GM21360 (cell line): ENCODE results near the gene G6PC1.
"Not testable (repeated sequence)": the region's sequence is repeated elsewhere in the genome, so short reads cannot be mapped to it uniquely, and the experiment has no call there.

Experiments used
- ATAC-seq: cut with Tn5 transposase; IDR thresholded peaks from one replicate; pipeline ENCODE4 v1.9.1; 2021; ENCODE audit warnings: mild to moderate bottlenecking, moderate library complexity; ENCODE audit not compliant: unreplicated experiment

Gene G6PC1

DNA sequence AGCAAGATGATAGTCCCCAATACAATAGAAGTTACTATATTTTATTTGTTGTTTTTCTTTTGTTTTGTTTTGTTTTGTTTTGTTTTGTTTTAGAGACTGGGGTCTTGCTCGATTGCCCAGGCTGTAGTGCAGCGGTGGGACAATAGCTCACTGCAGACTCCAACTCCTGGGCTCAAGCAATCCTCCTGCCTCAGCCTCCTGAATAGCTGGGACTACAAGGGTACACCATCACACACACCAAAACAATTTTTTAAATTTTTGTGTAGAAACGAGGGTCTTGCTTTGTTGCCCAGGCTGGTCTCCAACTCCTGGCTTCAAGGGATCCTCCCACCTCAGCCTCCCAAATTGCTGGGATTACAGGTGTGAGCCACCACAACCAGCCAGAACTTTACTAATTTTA lies 618 bp upstream of the G6PC1 start:
- not testable (repeated sequence) for ATAC-seq

DNA sequence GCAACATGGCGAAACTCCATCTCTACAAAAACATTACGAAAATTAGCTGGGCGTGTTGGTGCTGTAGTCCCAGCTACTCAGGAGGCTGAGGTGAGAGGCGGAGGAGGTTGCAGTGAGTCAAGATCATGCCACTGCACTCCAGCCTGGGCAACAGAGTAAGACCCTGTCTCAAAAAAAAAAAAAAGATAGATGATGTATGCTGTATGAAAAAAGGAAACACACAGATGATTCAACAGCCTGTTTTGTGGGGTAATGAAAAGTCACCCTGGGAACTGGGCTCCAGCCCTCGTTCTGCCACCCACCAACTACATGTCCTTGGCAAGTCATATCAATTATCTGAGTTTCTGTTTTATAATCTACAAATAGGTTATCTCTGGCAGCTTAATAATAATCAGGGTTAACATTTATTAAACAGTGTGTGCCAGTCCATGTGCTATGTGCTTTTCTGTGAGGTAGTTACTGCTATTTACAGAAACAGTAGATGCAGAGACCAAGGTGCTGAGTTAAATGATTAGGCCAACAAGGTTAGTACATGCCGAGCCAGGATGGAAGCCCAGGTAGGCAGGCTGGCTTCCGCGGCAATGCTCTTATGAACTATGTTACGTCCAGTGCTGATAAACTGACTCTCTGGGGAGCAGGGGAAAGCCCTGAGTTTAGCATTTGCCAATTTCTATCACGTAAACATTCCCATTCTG lies 1.1 kb downstream of the G6PC1 start:
- no peak for ATAC-seq

DNA sequence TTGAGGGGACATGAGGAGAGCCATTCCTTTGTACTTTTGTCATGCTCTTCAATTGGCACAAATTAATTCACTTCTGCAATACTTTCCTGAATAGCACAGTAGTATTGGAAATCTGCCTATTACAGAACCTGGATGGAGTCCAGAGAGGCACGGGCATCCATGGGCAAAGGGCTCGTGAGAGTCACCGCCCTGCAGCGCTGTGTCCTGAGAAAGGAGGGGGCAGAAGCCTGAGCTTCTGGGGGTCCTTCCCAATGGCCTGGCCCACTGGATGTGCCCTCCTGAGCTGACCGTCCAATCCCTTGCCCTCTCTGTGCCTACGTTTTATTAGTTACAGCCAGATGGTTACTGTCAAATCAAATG lies 3.5 kb downstream of the G6PC1 start:
- ATAC-seq: no peak

DNA sequence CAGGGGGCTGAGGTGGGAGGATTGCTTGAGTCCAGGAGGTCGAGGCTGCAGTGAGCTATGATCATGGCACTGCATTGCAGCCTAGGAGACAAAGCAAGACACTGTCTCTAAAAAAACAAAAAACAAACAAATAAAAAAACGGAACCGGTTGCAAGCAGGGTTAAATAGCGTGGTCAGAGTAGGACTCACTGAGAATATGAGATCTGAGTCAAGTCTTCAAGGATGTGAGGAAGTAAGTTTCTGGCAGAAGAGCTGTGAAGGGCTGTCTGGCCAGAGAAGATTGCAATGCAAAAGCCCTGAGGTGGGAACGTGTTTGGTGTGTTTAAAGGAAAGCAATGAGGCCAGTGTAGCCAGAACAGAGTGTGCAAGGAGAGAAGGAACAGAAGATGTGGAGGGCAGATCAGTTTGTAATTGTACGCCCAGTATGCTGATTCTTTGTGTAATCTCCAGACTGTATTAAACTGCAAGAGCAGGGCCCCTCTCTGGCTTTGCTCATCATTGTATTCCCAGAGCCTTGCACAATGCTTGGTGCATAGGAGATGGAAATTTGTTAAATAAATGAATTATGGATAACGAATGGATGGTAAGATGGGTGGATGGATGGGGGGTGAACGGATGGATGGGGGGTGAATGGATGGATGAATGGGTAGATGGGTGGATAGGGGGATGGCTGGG lies 6.3 kb downstream of the G6PC1 start:
- no peak for ATAC-seq

DNA sequence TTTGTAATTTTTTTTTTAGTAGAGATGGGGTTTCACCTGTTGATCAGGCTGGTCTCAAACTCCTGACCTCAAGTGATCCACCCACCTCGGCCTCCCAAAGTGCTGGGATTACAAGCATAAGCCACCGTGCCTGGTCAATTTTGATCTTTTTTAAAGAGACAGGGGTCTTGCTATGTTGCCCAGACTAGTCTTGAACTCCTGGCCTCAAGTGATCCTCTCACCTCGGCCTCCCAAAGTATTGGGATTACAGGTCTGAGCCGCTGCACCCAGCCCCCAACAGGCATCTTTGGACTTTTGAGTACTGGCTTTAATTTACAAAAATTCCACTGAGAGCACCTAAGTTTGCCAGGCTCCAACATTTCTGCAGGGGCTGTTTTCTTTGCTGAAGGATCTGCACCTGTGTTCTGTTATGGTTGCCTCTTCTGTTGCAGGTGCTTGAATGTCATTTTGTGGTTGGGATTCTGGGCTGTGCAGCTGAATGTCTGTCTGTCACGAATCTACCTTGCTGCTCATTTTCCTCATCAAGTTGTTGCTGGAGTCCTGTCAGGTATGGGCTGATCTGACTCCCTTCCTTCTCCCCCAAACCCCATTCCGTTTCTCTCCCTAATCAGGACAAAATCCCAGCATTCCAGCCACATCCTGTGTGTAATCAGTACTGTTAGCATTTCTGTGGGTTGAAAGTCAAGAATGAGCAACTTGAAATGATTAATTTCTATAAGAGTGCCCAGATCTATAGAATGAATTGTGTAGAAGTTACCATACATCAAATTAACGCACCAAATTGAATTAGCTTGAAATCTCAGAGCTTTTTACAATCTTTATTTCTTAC lies 8.5 kb downstream of the G6PC1 start:
- no peak for ATAC-seq

DNA sequence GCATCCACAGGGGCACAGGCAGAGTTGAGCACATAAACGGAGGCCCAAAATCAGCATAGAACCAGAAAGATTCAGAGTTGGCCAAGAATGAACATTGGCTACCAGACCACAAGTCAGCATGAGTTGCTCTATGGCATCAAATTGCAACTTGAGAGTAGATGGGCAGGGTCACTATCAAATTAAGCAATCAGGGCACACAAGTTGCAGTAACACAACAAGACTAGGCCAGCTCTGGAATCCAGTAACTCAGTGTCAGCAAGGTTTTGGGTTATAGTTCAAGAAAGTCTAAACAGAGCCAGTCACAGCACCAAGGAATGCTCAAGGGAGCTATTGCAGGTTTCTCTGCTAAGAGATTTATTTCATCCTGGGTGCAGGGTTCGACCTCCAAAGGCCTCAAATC lies 12.9 kb downstream of the G6PC1 start:
- no peak for ATAC-seq

DNA sequence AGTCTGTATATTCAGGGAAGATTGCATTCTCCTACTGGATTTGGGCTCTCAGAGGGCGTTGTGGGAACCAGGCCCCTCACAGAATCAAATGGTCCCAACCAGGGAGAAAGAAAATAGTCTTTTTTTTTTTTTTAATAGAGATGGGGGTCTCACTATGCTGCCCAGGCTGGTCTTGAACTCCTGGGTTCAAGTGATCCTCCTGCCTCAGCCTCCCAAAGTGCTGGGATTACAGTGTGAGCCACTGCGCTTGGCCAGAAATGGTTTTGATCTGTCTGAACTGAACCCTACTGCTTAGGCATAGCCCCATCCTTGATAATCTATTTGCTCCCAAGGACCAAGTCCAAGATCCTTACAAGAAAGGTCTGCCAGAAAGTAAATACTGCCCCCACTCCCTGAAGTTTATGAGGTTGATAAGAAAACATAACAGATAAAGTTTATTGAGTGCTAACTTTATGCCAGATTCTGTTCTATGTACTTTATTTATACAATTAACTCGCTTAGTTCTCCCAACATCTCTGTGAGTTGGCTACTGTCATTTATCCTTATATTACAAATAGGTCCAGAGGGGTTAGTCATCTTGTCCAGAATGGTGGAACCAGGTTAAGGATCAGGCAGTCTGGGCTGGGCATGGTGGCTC lies 13.5 kb downstream of the G6PC1 start:
- no peak for ATAC-seq

DNA sequence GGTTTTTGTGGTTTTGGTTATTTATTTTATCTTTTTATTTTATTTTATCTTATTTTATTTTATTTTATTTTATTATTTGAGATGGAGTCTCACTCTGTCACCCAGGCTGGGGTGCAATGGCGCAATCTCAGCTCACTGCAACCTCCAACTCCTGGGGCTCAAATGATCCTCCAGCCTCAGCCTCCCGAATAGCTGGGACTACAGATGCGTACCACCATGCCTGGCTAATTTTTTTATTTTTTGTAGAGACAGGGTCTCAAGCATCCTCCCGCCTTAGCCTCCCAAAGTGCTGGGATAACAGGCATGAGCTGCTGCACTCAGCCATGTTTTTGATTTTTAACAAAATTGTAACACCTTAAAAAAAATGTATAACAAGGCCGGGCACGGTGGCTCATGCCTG lies 14.7 kb downstream of the G6PC1 start:
- ATAC-seq: not testable (repeated sequence)

DNA sequence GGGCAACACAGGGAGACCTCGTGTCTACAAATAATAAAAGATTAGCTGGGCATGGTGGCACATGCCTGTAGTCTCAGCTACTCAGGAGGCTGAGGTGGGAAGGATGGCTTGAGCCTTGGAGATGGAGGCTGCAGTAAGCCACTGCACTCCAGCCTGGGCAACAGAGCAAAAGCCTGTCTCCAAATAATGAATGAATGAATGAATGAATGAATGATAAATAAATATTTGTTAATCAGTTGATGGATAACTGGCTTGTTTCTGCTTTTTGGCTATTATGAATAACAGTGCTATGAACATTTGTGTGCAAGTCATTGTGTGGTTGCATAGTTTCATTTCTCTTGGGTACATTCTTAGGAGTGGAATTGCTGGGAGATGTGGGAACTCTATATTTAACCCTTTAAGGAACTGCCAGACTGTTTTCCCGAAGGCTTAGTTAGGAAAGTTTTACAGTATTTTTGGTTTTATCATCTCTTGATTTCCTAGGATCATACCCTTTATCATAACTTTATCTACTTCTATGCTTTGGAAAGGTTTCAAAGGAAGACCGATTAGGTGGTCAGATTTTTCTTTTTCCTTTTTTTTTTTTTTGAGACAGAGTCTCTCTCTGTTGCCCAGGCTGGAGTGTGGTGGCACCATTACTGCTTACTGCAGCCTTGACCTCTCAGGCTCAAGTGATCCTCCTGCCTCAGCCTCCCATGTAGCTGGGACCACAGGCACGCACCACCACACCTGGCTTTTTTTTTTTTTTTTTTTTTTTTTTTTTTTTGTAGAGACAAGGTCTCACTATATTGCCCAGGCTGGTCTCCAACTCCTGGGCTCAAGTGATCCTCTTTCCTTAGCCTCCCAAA lies 16.0 kb downstream of the G6PC1 start:
- not testable (repeated sequence) for ATAC-seq

DNA sequence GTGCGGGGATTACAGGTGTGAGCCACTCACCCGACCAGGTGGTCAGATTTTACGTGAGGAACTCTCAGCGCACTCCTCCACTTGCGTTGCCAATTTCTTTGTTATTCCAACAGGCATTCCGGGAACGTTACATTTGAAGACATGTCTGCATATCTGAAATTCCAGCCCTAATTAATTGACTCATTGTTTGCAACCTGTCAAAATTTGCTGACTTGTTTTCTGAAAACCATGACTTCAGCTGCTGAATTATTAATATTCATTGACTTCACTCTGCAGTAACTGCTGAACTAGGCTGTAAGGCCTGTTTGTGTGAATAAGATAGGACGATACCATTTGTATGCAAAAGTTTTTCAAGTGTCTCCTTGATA lies 16.6 kb downstream of the G6PC1 start:
- no peak for ATAC-seq

DNA sequence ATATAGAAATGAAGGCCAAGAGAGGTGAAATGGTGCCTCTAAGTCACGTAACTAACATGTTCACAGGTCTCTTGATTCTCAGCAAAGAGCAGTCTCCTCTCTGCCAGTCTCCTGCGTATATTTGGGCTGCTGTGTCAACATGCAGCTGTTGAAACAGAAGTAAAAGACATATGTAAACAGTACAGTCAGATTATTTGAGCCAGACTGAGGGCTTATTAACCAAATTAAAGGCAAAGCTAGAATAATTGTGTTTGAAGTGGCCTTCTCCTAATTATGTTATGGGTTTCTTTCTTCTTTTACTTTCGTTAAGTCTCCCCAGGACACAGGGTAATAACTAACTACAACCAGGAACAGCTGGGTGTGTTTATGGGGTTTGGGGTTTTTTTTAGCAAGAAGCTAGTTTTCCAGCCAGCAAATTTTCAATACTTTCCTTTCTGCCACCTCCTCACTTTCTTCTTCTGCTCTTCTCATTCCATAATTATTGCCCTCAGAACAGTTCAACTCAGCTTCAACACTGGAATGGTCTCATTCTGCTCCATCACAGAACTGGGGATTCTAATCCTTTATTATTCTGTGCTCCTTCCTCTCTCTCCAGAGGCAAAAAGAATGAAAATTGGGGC lies 18.4 kb downstream of the G6PC1 start:
- ATAC-seq: no peak

DNA sequence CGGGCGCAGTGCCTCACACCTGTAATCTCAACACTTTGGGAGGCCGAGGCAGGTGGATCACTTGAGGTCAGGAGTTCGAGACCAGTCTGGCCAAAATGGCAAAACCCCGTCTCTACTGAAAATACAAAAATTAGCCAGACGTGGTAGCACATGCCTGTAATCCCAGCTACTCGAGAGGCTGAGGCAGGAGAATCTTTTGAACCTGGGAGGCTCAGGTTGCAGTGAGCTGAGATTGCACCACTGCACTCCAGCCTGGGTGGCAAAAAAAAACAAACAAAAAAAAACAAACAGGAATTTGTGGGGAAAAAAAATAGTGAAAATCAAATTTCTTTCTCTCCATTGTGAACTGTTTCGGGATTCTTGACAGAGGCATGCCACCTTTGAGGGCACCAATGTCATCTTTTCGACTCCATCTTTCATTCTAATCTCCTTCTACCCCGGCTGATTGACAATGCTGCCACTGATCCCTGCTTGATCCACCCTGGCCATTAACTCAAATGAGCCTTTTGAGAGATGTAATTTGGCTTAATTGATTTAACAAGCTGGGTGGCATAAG lies 19.0 kb downstream of the G6PC1 start:
- not testable (repeated sequence) for ATAC-seq

DNA sequence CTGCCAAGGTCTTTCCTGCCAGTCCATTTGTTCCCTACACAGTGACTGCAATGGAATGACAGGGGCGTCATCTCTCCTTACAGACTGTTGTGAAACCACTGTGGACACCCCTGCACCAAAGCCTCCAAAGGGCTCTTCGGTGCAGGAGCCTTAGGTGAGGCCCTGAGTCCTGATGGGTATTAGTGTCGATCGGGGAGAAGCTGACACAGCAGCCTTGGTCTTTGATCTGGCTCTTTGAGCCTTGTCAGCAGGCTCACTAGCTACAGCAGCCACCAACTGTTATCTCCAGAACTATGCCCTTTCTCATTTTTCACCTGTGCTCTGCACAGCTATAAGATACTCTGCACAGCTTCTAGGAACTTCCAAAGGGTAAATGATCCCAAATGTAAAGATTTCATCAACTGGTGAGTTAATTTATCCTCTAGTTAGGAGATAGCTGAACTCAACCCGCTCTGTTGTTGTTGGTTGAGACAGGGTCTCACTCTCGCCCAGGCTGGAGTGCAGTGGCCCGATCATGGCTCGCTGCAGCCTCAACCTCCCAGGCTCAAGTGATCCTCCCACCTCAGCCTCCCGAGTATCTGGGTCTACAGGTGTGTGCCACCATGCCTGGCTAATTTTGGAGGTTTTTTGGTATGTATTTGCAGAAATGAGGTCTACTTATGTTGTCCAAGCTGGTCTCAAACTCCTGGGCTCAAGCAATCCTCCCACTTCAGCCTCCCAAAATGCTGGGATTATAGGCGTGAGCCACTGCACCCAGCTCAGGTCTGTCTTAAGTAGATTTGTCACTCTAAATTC lies 19.7 kb downstream of the G6PC1 start:
- ATAC-seq: no peak

DNA sequence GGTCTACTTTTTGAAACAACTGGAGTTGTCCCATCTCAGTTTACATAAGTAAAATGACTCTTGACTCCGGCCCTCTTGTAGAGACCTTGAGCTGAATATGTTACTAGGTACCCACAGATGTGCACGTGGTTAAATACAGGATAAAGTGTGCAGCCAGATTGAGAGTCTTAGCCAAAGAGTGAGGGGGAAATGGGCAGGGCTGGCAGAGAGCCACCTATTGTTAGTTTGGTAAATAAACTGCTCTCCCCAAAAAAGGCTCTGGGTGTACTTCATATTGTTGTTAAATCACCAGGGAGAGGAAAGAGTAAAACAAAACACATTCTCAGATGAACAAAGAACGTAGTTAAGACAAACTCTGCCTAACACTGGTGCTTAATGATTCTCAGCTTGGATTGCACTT lies 20.3 kb downstream of the G6PC1 start:
- ATAC-seq: no peak

DNA sequence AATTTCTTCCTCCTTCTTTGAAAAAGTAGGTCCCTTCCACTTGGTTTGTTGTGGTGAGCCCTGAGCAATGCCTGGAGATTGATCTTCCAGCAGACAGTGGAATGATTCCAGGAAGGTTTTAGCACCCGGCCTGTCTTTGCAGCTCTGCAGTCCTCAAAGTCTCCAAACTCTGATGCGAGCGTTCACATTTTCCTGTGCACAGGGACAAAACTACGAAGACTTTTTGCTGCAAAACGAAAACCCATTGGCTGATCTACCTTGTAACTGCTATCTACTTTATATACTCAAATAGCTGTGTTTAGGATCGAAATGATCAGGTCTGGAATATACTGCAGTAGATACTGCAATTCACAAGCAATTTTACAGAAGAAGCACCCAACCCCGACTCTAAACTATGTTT lies 21.7 kb downstream of the G6PC1 start:
- no peak for ATAC-seq

DNA sequence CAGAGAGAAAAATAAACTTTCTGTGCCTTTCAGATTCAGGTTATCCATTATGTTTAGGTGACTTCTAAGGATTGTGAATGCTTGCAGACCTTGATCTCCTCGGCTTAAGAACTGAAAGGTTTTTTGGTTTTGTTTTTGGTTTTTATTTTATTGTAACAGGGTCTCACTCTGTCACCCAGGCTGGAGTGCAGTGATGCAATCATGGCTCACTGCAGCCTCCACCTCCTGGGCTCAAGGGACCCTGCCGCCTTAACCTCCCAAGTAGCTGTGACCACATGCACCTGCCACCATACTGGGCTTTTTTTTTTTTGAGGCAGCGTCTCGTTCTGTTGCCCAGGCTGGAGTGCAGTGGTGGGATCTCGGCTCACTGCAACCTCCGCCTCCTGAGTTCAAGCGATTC lies 22.9 kb downstream of the G6PC1 start:
- not testable (repeated sequence) for ATAC-seq

DNA sequence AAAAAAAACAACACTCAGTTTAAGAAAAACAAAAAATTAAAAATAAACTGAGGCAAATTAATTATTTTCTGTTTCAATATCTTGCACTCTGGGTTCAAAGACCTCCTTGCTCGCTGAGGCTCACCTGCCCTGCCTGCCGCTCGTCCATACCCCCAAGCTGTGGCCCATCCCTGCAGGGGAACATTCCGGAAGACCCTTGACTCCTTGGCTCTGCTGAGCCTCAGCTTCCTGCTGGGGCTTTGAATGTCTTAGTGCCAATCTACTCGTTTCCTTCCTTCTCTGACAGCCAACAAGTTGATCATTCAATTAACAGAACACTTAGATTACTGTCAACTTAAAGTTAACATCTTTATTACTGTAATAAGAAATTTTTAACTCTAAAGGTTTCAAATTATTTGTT lies 24.3 kb downstream of the G6PC1 start:
- no peak for ATAC-seq

DNA sequence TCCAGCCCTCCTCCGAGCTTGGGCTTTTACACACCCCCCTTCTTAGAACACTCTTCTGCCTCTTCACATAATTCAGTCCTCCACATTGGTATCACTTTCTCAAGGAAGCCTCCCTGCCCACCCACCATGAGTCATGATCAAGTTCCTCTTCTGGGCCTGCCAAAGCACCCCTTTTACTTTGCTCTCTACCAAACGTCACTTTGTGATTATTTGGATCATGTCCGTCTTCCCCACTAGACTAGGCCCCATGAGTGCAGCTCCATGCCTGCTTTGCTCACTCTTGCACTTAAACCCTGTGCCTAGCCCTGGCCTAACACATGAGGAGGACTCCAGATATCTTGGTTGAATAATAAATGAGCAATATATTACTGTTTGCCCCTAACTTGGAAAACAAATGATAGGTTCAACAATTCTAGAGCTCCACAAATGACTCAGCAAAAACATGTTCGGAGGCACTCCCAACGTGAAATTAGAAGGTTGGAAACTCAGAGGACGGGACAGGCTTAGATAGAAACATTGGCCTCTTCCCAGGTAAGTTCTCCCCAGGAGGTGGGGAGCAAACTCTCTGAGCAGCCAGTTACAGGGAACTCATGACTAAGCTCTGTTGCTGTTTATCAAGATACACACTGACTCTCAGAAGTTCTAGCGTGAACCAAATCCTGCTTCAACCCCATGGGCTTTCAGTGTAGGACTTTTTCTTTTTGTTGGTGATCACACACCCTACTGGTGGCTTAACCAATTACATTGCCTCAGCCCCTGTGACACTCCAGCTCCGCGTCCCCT lies 28.3 kb downstream of the G6PC1 start:
- ATAC-seq: no peak
